ENCODE data around the gene RTN4RL2. TPM values are rescaled to one million over a fixed set of nuclear protein-coding genes. Genes with fewer than 3 reads are reported as not detected.

RTN4RL2 gene
- total and polyA plus RNA-seq, 9 of the 15 experiments (the other 6 are each of a cell fraction or from before 2014, with no cell fraction given) = 0.06 to 1.9 (median 0.34) TPM; not detected in 4

DNA sequence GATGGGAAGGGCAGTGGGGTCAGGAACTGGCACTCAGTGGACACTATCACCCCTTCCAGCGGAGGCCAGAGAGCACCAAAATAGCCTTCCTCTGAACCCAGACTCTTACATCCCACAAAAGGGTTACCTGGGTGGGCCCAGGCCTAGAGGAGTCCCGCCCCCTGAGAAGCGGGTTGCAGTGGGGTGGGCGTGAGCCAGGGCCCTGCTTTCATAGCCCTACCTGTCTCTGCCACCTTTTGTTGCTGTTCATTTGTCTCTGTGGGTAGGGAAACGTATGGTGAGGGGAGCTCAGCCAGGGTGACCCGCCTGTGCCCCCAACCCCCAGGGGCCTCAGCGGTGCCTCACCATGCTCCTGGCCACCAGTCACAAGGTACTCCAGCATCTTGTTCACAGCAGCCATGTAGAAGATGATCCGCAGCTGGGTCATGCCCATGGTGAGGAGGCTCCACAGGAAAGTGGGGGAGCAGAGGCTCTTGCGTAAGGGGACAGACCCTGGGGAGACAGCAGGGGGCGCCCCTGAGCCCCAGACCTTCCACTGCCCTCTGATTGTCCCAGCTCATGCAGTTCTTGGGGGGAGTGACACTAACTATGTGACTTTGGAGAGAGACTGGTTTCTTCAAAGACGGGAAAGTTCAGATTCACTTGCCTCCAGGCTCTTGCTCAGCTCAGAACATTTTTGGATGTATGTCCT lies 31.2 kb downstream of the RTN4RL2 start (continued):
- peak; percentile 43 to 70 for TF ChIP-seq RAD21 (CRISPR knock-in tag; conservative IDR thresholded peaks at IDR 0.05 in 1 of 2, IDR thresholded peaks at IDR 0.05 in 1 of 2)
- TF ChIP-seq, protein P1, sequence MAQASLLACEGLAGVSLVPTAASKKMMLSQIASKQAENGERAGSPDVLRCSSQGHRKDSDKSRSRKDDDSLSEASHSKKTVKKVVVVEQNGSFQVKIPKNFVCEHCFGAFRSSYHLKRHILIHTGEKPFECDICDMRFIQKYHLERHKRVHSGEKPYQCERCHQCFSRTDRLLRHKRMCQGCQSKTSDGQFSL (CRISPR knock-in tag; IDR thresholded peaks at IDR 0.05) = peak; percentile 99
- TF ChIP-seq, protein P1 (tag; IDR thresholded peaks at IDR 0.05) = peak in 1 of 2 experiments; percentile 82; a peak in 1 of 4 replicates
- no peak for TF ChIP-seq MEIS2 (IDR thresholded peaks at IDR 0.05; ENCODE audit: partially characterized antibody)
- TF ChIP-seq, protein P2, sequence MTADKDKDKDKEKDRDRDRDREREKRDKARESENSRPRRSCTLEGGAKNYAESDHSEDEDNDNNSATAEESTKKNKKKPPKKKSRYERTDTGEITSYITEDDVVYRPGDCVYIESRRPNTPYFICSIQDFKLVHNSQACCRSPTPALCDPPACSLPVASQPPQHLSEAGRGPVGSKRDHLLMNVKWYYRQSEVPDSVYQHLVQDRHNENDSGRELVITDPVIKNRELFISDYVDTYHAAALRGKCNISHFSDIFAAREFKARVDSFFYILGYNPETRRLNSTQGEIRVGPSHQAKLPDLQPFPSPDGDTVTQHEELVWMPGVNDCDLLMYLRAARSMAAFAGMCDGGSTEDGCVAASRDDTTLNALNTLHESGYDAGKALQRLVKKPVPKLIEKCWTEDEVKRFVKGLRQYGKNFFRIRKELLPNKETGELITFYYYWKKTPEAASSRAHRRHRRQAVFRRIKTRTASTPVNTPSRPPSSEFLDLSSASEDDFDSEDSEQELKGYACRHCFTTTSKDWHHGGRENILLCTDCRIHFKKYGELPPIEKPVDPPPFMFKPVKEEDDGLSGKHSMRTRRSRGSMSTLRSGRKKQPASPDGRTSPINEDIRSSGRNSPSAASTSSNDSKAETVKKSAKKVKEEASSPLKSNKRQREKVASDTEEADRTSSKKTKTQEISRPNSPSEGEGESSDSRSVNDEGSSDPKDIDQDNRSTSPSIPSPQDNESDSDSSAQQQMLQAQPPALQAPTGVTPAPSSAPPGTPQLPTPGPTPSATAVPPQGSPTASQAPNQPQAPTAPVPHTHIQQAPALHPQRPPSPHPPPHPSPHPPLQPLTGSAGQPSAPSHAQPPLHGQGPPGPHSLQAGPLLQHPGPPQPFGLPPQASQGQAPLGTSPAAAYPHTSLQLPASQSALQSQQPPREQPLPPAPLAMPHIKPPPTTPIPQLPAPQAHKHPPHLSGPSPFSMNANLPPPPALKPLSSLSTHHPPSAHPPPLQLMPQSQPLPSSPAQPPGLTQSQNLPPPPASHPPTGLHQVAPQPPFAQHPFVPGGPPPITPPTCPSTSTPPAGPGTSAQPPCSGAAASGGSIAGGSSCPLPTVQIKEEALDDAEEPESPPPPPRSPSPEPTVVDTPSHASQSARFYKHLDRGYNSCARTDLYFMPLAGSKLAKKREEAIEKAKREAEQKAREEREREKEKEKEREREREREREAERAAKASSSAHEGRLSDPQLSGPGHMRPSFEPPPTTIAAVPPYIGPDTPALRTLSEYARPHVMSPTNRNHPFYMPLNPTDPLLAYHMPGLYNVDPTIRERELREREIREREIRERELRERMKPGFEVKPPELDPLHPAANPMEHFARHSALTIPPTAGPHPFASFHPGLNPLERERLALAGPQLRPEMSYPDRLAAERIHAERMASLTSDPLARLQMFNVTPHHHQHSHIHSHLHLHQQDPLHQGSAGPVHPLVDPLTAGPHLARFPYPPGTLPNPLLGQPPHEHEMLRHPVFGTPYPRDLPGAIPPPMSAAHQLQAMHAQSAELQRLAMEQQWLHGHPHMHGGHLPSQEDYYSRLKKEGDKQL (CRISPR knock-in tag; IDR thresholded peaks at IDR 0.05; ENCODE audit: borderline replicate concordance) = no peak
- TF ChIP-seq RBBP5 (IDR thresholded peaks at IDR 0.05; ENCODE audit: borderline replicate concordance, insufficient read depth, low read length, poor library complexity, severe bottlenecking) = no peak
- TF ChIP-seq, protein P3, sequence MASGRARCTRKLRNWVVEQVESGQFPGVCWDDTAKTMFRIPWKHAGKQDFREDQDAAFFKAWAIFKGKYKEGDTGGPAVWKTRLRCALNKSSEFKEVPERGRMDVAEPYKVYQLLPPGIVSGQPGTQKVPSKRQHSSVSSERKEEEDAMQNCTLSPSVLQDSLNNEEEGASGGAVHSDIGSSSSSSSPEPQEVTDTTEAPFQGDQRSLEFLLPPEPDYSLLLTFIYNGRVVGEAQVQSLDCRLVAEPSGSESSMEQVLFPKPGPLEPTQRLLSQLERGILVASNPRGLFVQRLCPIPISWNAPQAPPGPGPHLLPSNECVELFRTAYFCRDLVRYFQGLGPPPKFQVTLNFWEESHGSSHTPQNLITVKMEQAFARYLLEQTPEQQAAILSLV (tag; IDR thresholded peaks at IDR 0.05) = peak; percentile 62; the same call in 1 of the 2 replicates
- TF ChIP-seq ZNF586 (CRISPR knock-in tag; conservative IDR thresholded peaks at IDR 0.05) = no peak
- TF ChIP-seq CHD1 (IDR thresholded peaks at IDR 0.05; ENCODE audit: low read length) = no peak
